Fibroblast of villous mesenchyme (primary cell): ENCODE measurements around the gene STEAP1B. TPM values are rescaled to one million over a fixed set of nuclear protein-coding genes. Genes with fewer than 3 reads are reported as not detected.

ENCODE experiments used
- DNase-seq: peaks from one replicate; pipeline ENCODE4 v3.0.0-alpha.2; 2010; ENCODE audit warnings: low read depth
- H3K4me3 ChIP-seq: 2 replicates; pipeline ENCODE4 v1.5.1; 2011; ENCODE audit warnings: low read depth, mild to moderate bottlenecking, low read length
- total RNA-seq: library from RNA; depleted of rRNA; stranded (reverse); fragments of >200 nt; gene quantifications from 2 replicates; pipeline ENCODE4 v1.2.3, GENCODE V29; 2012
- TF ChIP-seq, protein P1 (sequence below): IDR thresholded peaks from 2 replicates; pipeline ENCODE4 v1.5.1; 2012; ENCODE audit warnings: low read depth, mild to moderate bottlenecking, low read length; ENCODE audit not compliant: insufficient read depth

Gene STEAP1B
- total RNA-seq, 1 donor, result 11.7 TPM

- TF ChIP-seq, protein P1, sequence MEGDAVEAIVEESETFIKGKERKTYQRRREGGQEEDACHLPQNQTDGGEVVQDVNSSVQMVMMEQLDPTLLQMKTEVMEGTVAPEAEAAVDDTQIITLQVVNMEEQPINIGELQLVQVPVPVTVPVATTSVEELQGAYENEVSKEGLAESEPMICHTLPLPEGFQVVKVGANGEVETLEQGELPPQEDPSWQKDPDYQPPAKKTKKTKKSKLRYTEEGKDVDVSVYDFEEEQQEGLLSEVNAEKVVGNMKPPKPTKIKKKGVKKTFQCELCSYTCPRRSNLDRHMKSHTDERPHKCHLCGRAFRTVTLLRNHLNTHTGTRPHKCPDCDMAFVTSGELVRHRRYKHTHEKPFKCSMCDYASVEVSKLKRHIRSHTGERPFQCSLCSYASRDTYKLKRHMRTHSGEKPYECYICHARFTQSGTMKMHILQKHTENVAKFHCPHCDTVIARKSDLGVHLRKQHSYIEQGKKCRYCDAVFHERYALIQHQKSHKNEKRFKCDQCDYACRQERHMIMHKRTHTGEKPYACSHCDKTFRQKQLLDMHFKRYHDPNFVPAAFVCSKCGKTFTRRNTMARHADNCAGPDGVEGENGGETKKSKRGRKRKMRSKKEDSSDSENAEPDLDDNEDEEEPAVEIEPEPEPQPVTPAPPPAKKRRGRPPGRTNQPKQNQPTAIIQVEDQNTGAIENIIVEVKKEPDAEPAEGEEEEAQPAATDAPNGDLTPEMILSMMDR, result no peak
- DNase-seq, result no peak
- no peak overlapping the region for H3K4me3 ChIP-seq
These were observed 121.6 kb downstream of the STEAP1B start for GRCh38 chr7:22378199-22378980.

GRCh38 chr7:22377703-22378102 lies 122.3 kb downstream of the STEAP1B start:
- no peak overlapping the region for H3K4me3 ChIP-seq
- DNase-seq, result no peak
- TF ChIP-seq, protein P1, result no peak

GRCh38 chr7:22375359-22376048 lies 124.5 kb downstream of the STEAP1B start:
- TF ChIP-seq, protein P1, result no peak
- H3K4me3 ChIP-seq, result no peak overlapping the region
- DNase-seq, result no peak

- DNase-seq, result no peak
- TF ChIP-seq, protein P1, result no peak
- no peak overlapping the region for H3K4me3 ChIP-seq
These were observed 126.1 kb downstream of the STEAP1B start for GRCh38 chr7:22373911-22374310.

DNA sequence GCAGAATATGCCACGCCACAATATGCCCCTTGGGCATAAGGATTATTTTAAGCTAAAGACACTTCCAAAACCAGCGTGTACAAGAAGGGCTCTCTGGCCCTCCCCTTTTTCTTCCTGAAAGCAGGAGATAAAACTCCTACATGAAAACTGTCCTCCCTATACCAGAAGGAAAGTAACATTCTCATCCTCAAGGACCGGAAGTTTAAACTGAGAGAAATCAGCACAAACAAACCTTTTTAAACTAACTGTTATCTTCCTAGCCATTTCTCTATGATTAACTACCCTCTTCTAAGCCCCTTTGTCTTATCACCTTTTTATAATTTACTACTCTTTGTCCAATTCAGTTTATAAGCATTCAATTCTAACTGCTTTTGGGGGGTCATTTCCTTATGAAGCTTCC lies 126.6 kb downstream of the STEAP1B start:
- no peak for DNase-seq
- H3K4me3 ChIP-seq, result no peak overlapping the region
- TF ChIP-seq, protein P1, result no peak

DNA sequence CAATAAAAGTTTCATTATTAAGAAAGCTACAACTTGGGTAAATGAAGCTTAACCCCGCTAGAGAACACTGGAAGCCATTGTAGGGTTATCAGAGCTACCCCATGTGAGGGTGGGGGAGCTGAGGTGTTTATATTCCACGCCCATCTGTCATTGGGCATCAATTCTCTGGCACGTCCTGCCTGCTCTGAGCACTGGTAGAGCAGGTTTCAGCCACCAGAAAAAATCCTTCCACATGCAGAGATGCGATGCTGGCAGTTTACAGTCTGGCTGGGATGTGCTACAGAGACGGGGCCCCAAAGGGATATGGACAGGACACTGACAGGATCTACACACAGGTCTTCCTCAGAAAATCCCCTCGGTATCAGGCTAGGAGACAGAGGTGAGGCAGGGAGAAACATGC lies 127.1 kb downstream of the STEAP1B start:
- H3K4me3 ChIP-seq, result no peak overlapping the region
- TF ChIP-seq, protein P1, result no peak
- DNase-seq, result no peak

DNA sequence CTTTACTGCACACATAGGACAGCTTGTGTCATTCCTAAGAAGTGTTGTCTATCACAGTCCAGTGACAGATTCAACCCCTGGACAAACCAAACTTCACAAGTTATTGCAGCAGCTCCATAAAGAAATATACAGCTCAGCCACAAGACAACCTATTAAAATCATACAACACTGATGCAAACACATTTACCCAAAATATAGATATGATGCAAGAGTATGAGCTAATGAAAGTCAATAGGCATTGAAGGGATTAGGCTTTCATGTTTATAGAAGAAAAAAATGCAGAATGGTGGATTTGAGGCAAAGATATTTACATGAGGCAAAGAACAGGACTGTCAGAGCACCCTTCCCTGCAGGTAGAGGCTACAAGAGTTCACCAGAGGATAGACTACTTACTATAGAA lies 128.1 kb downstream of the STEAP1B start:
- H3K4me3 ChIP-seq, result no peak overlapping the region
- TF ChIP-seq, protein P1, result no peak
- no peak for DNase-seq
